GM12801 (cell line): Measurements from ENCODE around the gene ATRIP.

ENCODE experiments used
- CTCF ChIP-seq: IDR thresholded peaks from one replicate; pipeline ENCODE4 v1.5.1; 2011; ENCODE audit warnings: control low read depth; ENCODE audit not compliant: insufficient read length; ENCODE audit errors: extremely low read depth

Gene ATRIP

GRCh38 chr3:48472673-48472922 lies 26.1 kb downstream of the ATRIP start:
- TF ChIP-seq CTCF, result no peak

- TF ChIP-seq CTCF, result no peak
Measured at GRCh38 chr3:48472923-48473616, 26.5 kb downstream of the ATRIP start.

GRCh38 chr3:48473617-48473952 lies 27.0 kb downstream of the ATRIP start:
- no peak for TF ChIP-seq CTCF

GRCh38 chr3:48474619-48475018 lies 28.1 kb downstream of the ATRIP start:
- TF ChIP-seq CTCF, result no peak

GRCh38 chr3:48475188-48475587 lies 28.7 kb downstream of the ATRIP start:
- TF ChIP-seq CTCF, result no peak

- TF ChIP-seq CTCF, result no peak
Measured at GRCh38 chr3:48476426-48477053, 30.0 kb downstream of the ATRIP start.

- no peak for TF ChIP-seq CTCF
Measured at GRCh38 chr3:48477959-48478520, 31.5 kb downstream of the ATRIP start.
